ENCODE data around the gene ZBP1.

- TF ChIP-seq CTCF (IDR thresholded peaks at IDR 0.05 in 2 of 3, conservative IDR thresholded peaks at IDR 0.05 in 1 of 3; ENCODE audit: control insufficient read depth in 2 of 3, extremely low read depth in 1 of 3, insufficient read depth in 1 of 3, low read depth in 3 of 3, low read length in 3 of 3) = no peak
- TF ChIP-seq NFXL1 (IDR thresholded peaks at IDR 0.05; ENCODE audit: borderline replicate concordance) = no peak
- no peak for TF ChIP-seq ZNF274 (IDR thresholded peaks at IDR 0.05; ENCODE audit: insufficient read depth, insufficient read length)
Measured at GRCh38 chr20:57571782-57572416, 48.3 kb downstream of the ZBP1 start.
